Natural killer cell (primary cell): ENCODE data around the gene SEMA5A. TPM values are rescaled to one million over a fixed set of nuclear protein-coding genes. Genes with fewer than 3 reads are reported as not detected.

Experiments
- ATAC-seq, 3 donors: fragments of 150-1000 bp in 2 of 3; fragments of 200-7000 bp in 1 of 3; cut with Tn5 transposase; 1 replicate in 1 of 3; 2 replicates in 2 of 3; pipeline ENCODE4 v1.10.0; 2021; ENCODE audit warnings: mild to moderate bottlenecking in 2 of 3, moderate library complexity in 2 of 3
- DNase-seq, 2 donors: peaks; one replicate each; pipeline versions ENCODE4 v3.0.0 to v3.0.0-alpha.2; 2013 to 2021; ENCODE audit warnings: mixed read lengths in 1 of 2
- H3K27ac ChIP-seq: one replicate; pipeline ENCODE4 v1.5.1; 2013; ENCODE audit warnings: mild to moderate bottlenecking, low read length
- H3K27me3 ChIP-seq: one replicate; pipeline ENCODE4 v1.6.1; 2013; ENCODE audit warnings: low read length; ENCODE audit not compliant: control insufficient read depth, insufficient read depth
- H3K36me3 ChIP-seq: one replicate; pipeline ENCODE4 v1.6.1; 2013; ENCODE audit warnings: low read length; ENCODE audit not compliant: control insufficient read depth, insufficient read depth
- H3K4me1 ChIP-seq: one replicate; pipeline ENCODE4 v1.6.1; 2013; ENCODE audit warnings: low read length; ENCODE audit not compliant: control insufficient read depth, insufficient read depth
- H3K4me3 ChIP-seq: one replicate; pipeline ENCODE4 v1.5.1; 2013; ENCODE audit warnings: low read length
- H3K9me3 ChIP-seq: one replicate; pipeline ENCODE4 v1.6.1; 2013; ENCODE audit warnings: low read length; ENCODE audit not compliant: control insufficient read depth, insufficient read depth
- H3K27ac Mint-ChIP-seq, 2 donors: one replicate each; pipeline ENCODE4 v1.8.0; 2022; ENCODE audit warnings: mild to moderate bottlenecking in 2 of 2, mixed read lengths in 2 of 2, moderate library complexity in 1 of 2
- H3K27me3 Mint-ChIP-seq, 2 donors: one replicate each; pipeline ENCODE4 v1.8.0; 2022; ENCODE audit warnings: low read depth in 2 of 2, mixed read lengths in 2 of 2
- H3K36me3 Mint-ChIP-seq: one replicate; pipeline ENCODE4 v1.8.0; 2022; ENCODE audit warnings: mixed read lengths
- H3K4me1 Mint-ChIP-seq, 2 donors: one replicate each; pipeline ENCODE4 v1.8.0; 2022; ENCODE audit warnings: mixed read lengths in 2 of 2
- H3K4me3 Mint-ChIP-seq: one replicate; pipeline ENCODE4 v1.8.0; 2022; ENCODE audit warnings: mild to moderate bottlenecking, moderate library complexity, mixed read lengths
- H3K9me3 Mint-ChIP-seq, 2 donors: one replicate each; pipeline ENCODE4 v1.8.0; 2022; ENCODE audit warnings: mixed read lengths in 2 of 2
- WGBS: methylation state at CpG from one replicate; pipeline ENCODE4 v1.1.7; 2013; ENCODE audit warnings: missing lambda C conversion rate; ENCODE audit not compliant: insufficient coverage; 5-methylcytosine and 5-hydroxymethylcytosine counted together
- intact Hi-C: fragments of 100-400 bp; cut with micrococcal nuclease; formaldehyde crosslinking; loops from one replicate; pipeline ENCODE4 v1.14.2; 2022
- total RNA-seq, 4 donors: library from RNA; stranded (reverse); fragments of 120-200 nt in 1 of 4; gene quantifications; one replicate each; pipeline versions ENCODE4 v1.2.3 to v1.2.4, GENCODE V29; 2013 to 2022
- TF ChIP-seq, protein P1 (sequence below): fragments of 200-600 bp; IDR thresholded peaks from one replicate; pipeline ENCODE4 v1.8.0; 2022; ENCODE audit warnings: antibody characterized with exemption

The SEMA5A gene
- total RNA-seq, 3 donors from 2014 or later (not counting 1 experiment from before 2014, with no cell fraction given) = 0.15 TPM; not detected in 2

DNA sequence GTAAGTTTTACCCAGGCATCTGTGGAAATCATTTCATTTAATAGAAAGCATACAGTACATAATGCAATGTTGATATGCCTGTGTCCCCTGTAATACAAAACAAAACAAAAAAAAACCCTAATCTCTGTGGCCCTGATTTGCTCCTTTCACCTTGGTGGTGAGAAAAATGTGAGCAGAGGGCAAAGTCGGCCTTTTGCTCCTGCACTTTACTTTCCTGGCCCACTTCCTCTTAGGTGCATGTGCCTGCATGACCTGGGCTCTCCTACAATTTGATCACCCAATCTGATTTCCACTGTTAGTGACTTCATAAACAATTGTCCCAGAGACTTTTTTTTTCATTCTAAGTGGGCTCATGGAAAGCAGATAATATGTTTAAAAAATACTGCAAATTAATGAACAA is 424.3 kb downstream of the SEMA5A start:
- H3K4me3 Mint-ChIP-seq = no peak overlapping the region
- no peak overlapping the region for H3K27ac Mint-ChIP-seq
- Histone ChIP-seq H3K36me3 (no peaks in the 10 kb centered on the region), H3K27ac (no peak overlapping the region), H3K9me3 (peaks cover 3% of the 10 kb centered on the region), H3K27me3 (no peaks in the 10 kb centered on the region), H3K4me1 (no peaks in the 10 kb centered on the region), H3K4me3 (no peak overlapping the region)
- H3K27me3 Mint-ChIP-seq = no peaks in the 10 kb centered on the region
- ATAC-seq (no peak), DNase-seq (no peak)
- no peaks in the 10 kb centered on the region for H3K4me1 Mint-ChIP-seq
- peaks cover 5 to 12% of the 10 kb centered on the region in 2 donors for H3K9me3 Mint-ChIP-seq
- TF ChIP-seq, protein P1, sequence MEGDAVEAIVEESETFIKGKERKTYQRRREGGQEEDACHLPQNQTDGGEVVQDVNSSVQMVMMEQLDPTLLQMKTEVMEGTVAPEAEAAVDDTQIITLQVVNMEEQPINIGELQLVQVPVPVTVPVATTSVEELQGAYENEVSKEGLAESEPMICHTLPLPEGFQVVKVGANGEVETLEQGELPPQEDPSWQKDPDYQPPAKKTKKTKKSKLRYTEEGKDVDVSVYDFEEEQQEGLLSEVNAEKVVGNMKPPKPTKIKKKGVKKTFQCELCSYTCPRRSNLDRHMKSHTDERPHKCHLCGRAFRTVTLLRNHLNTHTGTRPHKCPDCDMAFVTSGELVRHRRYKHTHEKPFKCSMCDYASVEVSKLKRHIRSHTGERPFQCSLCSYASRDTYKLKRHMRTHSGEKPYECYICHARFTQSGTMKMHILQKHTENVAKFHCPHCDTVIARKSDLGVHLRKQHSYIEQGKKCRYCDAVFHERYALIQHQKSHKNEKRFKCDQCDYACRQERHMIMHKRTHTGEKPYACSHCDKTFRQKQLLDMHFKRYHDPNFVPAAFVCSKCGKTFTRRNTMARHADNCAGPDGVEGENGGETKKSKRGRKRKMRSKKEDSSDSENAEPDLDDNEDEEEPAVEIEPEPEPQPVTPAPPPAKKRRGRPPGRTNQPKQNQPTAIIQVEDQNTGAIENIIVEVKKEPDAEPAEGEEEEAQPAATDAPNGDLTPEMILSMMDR = no peak
- WGBS = 60% methylated on average over 1 of the region's 1 CpG
- no peaks in the 10 kb centered on the region for H3K36me3 Mint-ChIP-seq
- intact Hi-C loops = no loop called here

DNA sequence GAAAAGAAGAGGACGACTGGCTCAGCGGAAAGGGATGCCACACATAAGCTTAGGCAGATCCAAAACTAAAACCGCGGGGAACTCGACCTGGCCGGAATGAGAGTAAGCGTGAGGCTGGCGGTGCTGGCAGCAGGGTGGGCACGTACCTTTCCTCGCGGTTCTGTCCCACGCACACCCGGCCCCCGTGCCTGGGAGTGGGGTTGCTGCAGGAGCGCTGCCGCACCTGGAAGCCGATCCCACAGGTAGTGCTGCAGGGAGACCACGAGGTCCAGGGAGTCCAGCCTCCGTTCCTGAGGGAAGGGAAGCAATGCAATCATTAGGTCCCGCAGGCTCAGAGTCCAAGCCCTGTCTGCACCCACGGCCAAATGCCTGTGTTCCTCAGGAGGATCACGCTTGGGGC is 427.0 kb downstream of the SEMA5A start:
- ATAC-seq (no peak), DNase-seq (no peak)
- WGBS = 86% methylated on average over 22 of the region's 22 CpGs
- Mint-ChIP-seq H3K9me3 (peaks cover 2 to 5% of the 10 kb centered on the region in 2 donors), H3K27me3 (no peaks in the 10 kb centered on the region), H3K4me3 (no peak overlapping the region), H3K36me3 (no peaks in the 10 kb centered on the region), H3K4me1 (no peaks in the 10 kb centered on the region), H3K27ac (no peak overlapping the region)
- Histone ChIP-seq H3K27ac (no peak overlapping the region), H3K27me3 (no peaks in the 10 kb centered on the region), H3K4me1 (no peaks in the 10 kb centered on the region), H3K9me3 (peaks cover 3% of the 10 kb centered on the region), H3K4me3 (no peak overlapping the region), H3K36me3 (no peaks in the 10 kb centered on the region)
- TF ChIP-seq, protein P1 = no peak
- intact Hi-C loops = no loop called here

DNA sequence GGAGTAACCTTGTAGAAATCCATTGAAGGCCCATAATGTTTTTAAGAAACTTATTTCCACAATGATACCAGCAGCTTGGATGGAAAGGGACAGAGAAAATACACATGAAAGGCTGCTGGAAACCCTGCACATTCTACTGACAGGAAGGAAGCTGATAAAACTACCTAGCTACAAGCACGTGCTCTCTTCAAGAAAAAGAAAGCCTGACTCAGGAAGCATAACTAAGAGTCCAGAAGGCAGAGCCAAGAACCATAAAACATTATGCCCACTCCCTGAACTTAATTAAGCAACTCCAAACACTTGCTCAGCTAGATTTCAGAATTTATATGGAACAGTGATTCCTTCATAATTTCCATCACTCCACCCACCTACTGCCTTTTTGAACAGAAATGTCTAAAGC is 430.8 kb downstream of the SEMA5A start:
- DNase-seq (no peak), ATAC-seq (no peak)
- TF ChIP-seq, protein P1 = no peak
- Mint-ChIP-seq H3K4me3 (no peak overlapping the region), H3K27ac (no peak overlapping the region), H3K9me3 (peaks cover 4 to 5% of the 10 kb centered on the region in 2 donors), H3K27me3 (no peaks in the 10 kb centered on the region), H3K36me3 (no peaks in the 10 kb centered on the region), H3K4me1 (no peaks in the 10 kb centered on the region)
- WGBS = 0% methylated on average over 1 of the region's 1 CpG
- Histone ChIP-seq H3K27me3 (no peaks in the 10 kb centered on the region), H3K9me3 (peaks cover 5% of the 10 kb centered on the region), H3K4me3 (no peak overlapping the region), H3K27ac (no peak overlapping the region), H3K4me1 (no peaks in the 10 kb centered on the region), H3K36me3 (no peaks in the 10 kb centered on the region)
- intact Hi-C loops = no loop called here

DNA sequence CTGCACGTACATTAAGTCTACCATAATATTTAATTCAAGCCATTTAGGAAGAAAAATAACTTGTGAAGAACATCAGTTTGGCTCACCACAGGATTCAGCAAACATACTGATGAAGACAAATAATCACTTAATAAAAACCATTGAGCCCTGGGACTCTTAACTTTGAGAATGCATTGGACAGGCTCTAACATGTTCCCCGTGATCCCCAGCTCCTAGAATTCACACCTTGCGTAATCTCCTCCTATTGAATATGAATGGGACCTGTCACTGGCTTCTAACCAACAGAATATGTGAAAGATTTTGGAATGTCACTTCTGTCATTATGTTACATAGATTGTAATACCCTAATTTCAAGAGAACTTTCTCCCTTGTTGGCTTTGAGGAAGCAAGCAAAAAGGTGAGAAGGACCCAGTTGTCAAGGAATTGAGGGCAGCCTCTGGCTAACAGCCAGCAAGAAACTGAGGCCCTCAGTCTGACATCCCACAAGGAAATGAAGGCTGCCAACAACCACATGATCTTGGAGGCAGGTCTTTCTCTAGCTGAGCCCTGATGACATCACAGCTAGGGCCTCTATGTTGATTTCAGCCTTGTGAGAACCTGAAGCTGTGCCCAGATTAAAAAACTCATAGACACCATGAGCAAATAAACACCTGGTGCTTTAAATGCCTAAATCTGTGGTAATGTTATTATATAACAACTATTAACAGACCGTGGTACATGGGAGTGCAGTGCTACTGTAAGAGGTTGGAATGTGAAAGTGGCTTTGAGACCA is 433.2 kb downstream of the SEMA5A start:
- Histone ChIP-seq H3K27me3 (no peaks in the 10 kb centered on the region), H3K27ac (no peak overlapping the region), H3K36me3 (no peaks in the 10 kb centered on the region), H3K9me3 (peaks cover 2% of the 10 kb centered on the region), H3K4me1 (no peaks in the 10 kb centered on the region), H3K4me3 (no peak overlapping the region)
- Mint-ChIP-seq H3K27ac (no peak overlapping the region), H3K4me3 (no peak overlapping the region), H3K36me3 (no peaks in the 10 kb centered on the region), H3K27me3 (no peaks in the 10 kb centered on the region), H3K9me3 (peaks cover 5 to 7% of the 10 kb centered on the region in 2 donors), H3K4me1 (no peaks in the 10 kb centered on the region)
- no peak for DNase-seq
- TF ChIP-seq, protein P1 = no peak
- 86% methylated on average over 3 of the region's 4 CpGs for WGBS
- no peak for ATAC-seq
- intact Hi-C loops = no loop called here
